H9 (cell line): ENCODE measurements around the gene FOS. TPM values are rescaled to one million over a fixed set of nuclear protein-coding genes. Genes with fewer than 3 reads are reported as not detected.
"Not testable (repeated sequence)": the region's sequence is repeated elsewhere in the genome, so short reads cannot be mapped to it uniquely, and the experiment has no call there.

Source experiments
- DNase-seq: peaks from one replicate; pipeline ENCODE4 v3.0.0-alpha.2; 2017
- H2AFZ ChIP-seq: one replicate; pipeline ENCODE4 v1.6.1; 2013; ENCODE audit warnings: mild to moderate bottlenecking, low read length, control low read depth, moderate library complexity
- H2AK5ac ChIP-seq: 2 replicates; pipeline ENCODE4 v1.6.1; 2013; ENCODE audit warnings: low read length, control low read depth, mixed read lengths; ENCODE audit not compliant: insufficient read length
- H2BK120ac ChIP-seq: one replicate; pipeline ENCODE4 v1.6.1; 2013; ENCODE audit warnings: low read depth, mild to moderate bottlenecking, low read length, control low read depth, inconsistent platforms; ENCODE audit not compliant: poor library complexity, severe bottlenecking
- H2BK12ac ChIP-seq: 2 replicates; pipeline ENCODE4 v1.6.1; 2013; ENCODE audit warnings: low read length, control low read depth, mixed read lengths, low read depth; ENCODE audit not compliant: insufficient read length
- H2BK15ac ChIP-seq: 2 replicates; pipeline ENCODE4 v1.6.1; 2013; ENCODE audit warnings: low read depth, low read length, control low read depth
- H2BK20ac ChIP-seq: one replicate; pipeline ENCODE4 v1.6.1; 2013; ENCODE audit warnings: low read depth, mild to moderate bottlenecking, low read length, control low read depth, inconsistent platforms; ENCODE audit not compliant: poor library complexity, severe bottlenecking
- H2BK5ac ChIP-seq: 2 replicates; pipeline ENCODE4 v1.6.1; 2013; ENCODE audit warnings: low read length, control low read depth, mixed read lengths; ENCODE audit not compliant: insufficient read length
- H3K14ac ChIP-seq: 2 replicates; pipeline ENCODE4 v1.6.1; 2013; ENCODE audit warnings: low read length, control low read depth; ENCODE audit not compliant: insufficient read depth
- H3K18ac ChIP-seq: 2 replicates; pipeline ENCODE4 v1.6.1; 2013; ENCODE audit warnings: low read depth, mild to moderate bottlenecking, mixed read lengths, low read length, control low read depth; ENCODE audit not compliant: insufficient read length
- H3K23ac ChIP-seq: 2 replicates; pipeline ENCODE4 v1.6.1; 2013; ENCODE audit warnings: low read length, control low read depth, mixed read lengths, low read depth; ENCODE audit not compliant: insufficient read length
- H3K23me2 ChIP-seq: 2 replicates; pipeline ENCODE4 v1.6.1; 2013; ENCODE audit warnings: low read depth, mild to moderate bottlenecking, mixed read lengths, low read length, control low read depth; ENCODE audit not compliant: insufficient read length, poor library complexity, severe bottlenecking
- H3K27ac ChIP-seq: 2 replicates; pipeline ENCODE4 v1.5.1; 2013; ENCODE audit warnings: low read length, control low read depth, mixed read lengths, low read depth; ENCODE audit not compliant: insufficient read length
- H3K27me3 ChIP-seq: 2 replicates; pipeline ENCODE4 v1.6.1; 2013; ENCODE audit warnings: low read length, control low read depth, inconsistent platforms; ENCODE audit not compliant: insufficient read depth
- H3K4ac ChIP-seq: 2 replicates; pipeline ENCODE4 v1.6.1; 2013; ENCODE audit warnings: low read depth, mild to moderate bottlenecking, control low read depth, inconsistent platforms, low read length, moderate library complexity
- H3K4me1 ChIP-seq: 2 replicates; pipeline ENCODE4 v1.6.1; 2013; ENCODE audit warnings: low read length, control low read depth, inconsistent platforms; ENCODE audit not compliant: insufficient read depth
- H3K4me2 ChIP-seq: 2 replicates; pipeline ENCODE4 v1.6.1; 2013; ENCODE audit warnings: low read length, control low read depth, mixed read lengths; ENCODE audit not compliant: insufficient read length, insufficient read depth
- H3K56ac ChIP-seq: 2 replicates; pipeline ENCODE4 v1.6.1; 2013; ENCODE audit warnings: low read depth, mild to moderate bottlenecking, mixed read lengths, low read length, control low read depth; ENCODE audit not compliant: insufficient read length
- H3K79me1 ChIP-seq: 2 replicates; pipeline ENCODE4 v1.6.1; 2013; ENCODE audit warnings: low read depth, mild to moderate bottlenecking, moderate library complexity, low read length, control low read depth, inconsistent platforms; ENCODE audit not compliant: insufficient read depth, poor library complexity, severe bottlenecking
- H3K79me2 ChIP-seq: 2 replicates; pipeline ENCODE4 v1.6.1; 2013; ENCODE audit warnings: low read length, control low read depth, inconsistent platforms; ENCODE audit not compliant: insufficient read depth
- H3K9ac ChIP-seq: 2 replicates; pipeline ENCODE4 v1.6.1; 2013; ENCODE audit warnings: low read length, control low read depth, mixed read lengths; ENCODE audit not compliant: insufficient read length; ENCODE audit errors: extremely low read depth
- H3K9me3 ChIP-seq: one replicate; pipeline ENCODE4 v1.6.1; 2013; ENCODE audit warnings: low read depth, low read length, inconsistent platforms; ENCODE audit not compliant: control insufficient read depth
- H3T11ph ChIP-seq: one replicate; pipeline ENCODE4 v1.6.1; 2013; ENCODE audit warnings: mild to moderate bottlenecking, low read length, control low read depth, inconsistent platforms
- H4K20me1 ChIP-seq: one replicate; pipeline ENCODE4 v1.6.1; 2013; ENCODE audit not compliant: control insufficient read depth, insufficient read length, insufficient read depth
- H4K5ac ChIP-seq: 2 replicates; pipeline ENCODE4 v1.6.1; 2013; ENCODE audit warnings: low read depth, mild to moderate bottlenecking, mixed read lengths, low read length, control low read depth; ENCODE audit not compliant: insufficient read length
- H4K8ac ChIP-seq: replicated peaks from 2 replicates; pipeline ENCODE4 v1.6.1; 2013; ENCODE audit warnings: low read length, control low read depth, mixed read lengths, low read depth; ENCODE audit not compliant: insufficient read length
- H4K91ac ChIP-seq: 2 replicates; pipeline ENCODE4 v1.6.1; 2013; ENCODE audit warnings: low read depth, mild to moderate bottlenecking, moderate library complexity, mixed read lengths, low read length, control low read depth; ENCODE audit not compliant: insufficient read length
- H3K27ac Mint-ChIP-seq, 3 experiments: 2 replicates in 2 of 3; 3 replicates in 1 of 3; pipeline ENCODE4 v1.8.0; 2020 to 2021; ENCODE audit warnings: mixed read lengths in 3 of 3, mild to moderate bottlenecking in 1 of 3, moderate library complexity in 1 of 3
- H3K27me3 Mint-ChIP-seq: 2 replicates; pipeline ENCODE4 v1.8.0; 2021; ENCODE audit warnings: low read depth, mild to moderate bottlenecking, moderate library complexity, mixed read lengths
- H3K36me3 Mint-ChIP-seq, 3 experiments: 2 replicates in 2 of 3; 3 replicates in 1 of 3; pipeline ENCODE4 v1.8.0; 2020 to 2021; ENCODE audit warnings: low read depth in 3 of 3, mixed read lengths in 3 of 3; ENCODE audit not compliant: insufficient read depth in 1 of 3
- H3K4me1 Mint-ChIP-seq, 2 experiments: 2 replicates each; pipeline ENCODE4 v1.8.0; 2020; ENCODE audit warnings: mixed read lengths in 2 of 2
- H3K4me3 Mint-ChIP-seq, 2 experiments: 2 replicates in 1 of 2; 3 replicates in 1 of 2; pipeline ENCODE4 v1.8.0; 2020 to 2021; ENCODE audit warnings: mild to moderate bottlenecking in 2 of 2, mixed read lengths in 2 of 2, moderate library complexity in 1 of 2
- H3K9me3 Mint-ChIP-seq, 2 experiments: 2 replicates in 1 of 2; 3 replicates in 1 of 2; pipeline ENCODE4 v1.8.0; 2020; ENCODE audit warnings: mild to moderate bottlenecking in 2 of 2, mixed read lengths in 2 of 2, moderate library complexity in 1 of 2
- WGBS: extraction: QIAGEN DNeasy Blood & Tissue Kit; methylation state at CpG from one replicate; pipeline ENCODE4 v1.1.7; 2013; ENCODE audit warnings: missing lambda C conversion rate, low lambda C conversion rate, mixed read lengths; ENCODE audit not compliant: insufficient read length; ENCODE audit errors: extremely low coverage; 5-methylcytosine and 5-hydroxymethylcytosine counted together
- total RNA-seq: library from RNA; stranded (reverse); gene quantifications from 2 replicates; pipeline ENCODE4 v1.2.1, GENCODE V29; 2021

FOS gene
- total RNA-seq, 1 experiment from 2014 or later, result 33.9 TPM

DNA sequence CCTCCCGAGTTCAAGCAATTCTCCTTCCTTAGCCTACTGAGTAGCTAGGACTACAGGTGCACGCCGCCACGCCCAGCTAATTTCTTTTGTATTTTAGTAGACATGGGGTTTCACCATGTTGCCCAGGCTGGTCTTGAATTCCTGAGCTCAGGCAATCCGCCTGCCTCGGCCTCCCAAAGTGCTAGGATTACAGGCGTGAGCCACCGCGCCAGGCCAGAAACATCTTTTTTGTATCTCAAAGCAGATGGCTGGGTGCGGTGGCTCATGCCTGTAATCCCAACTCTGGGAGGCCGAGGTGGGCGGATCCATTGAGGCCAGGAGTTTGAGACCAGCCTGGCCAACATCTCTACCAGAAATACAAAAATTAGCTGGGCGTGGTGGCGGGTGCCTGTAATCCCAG, 30.9 kb downstream of the FOS start:
- not testable (repeated sequence) for H3K79me1 ChIP-seq, H2AFZ ChIP-seq, H3K23ac ChIP-seq, H3K79me2 ChIP-seq, H3K9me3 ChIP-seq, H3K27me3 Mint-ChIP-seq, H3K36me3 Mint-ChIP-seq, H3K27ac ChIP-seq, H4K91ac ChIP-seq, H3K9ac ChIP-seq, H3K4me1 ChIP-seq, H3K27me3 ChIP-seq, H2AK5ac ChIP-seq, H2BK12ac ChIP-seq, H3K23me2 ChIP-seq, H2BK120ac ChIP-seq, H3K4me2 ChIP-seq, H3K4ac ChIP-seq, H3K56ac ChIP-seq, H3K27ac Mint-ChIP-seq, H4K5ac ChIP-seq, H4K8ac ChIP-seq, H2BK20ac ChIP-seq, H3K14ac ChIP-seq, H3K18ac ChIP-seq, H2BK15ac ChIP-seq, H3K9me3 Mint-ChIP-seq, DNase-seq, H2BK5ac ChIP-seq, H3T11ph ChIP-seq, H4K20me1 ChIP-seq, H3K4me3 Mint-ChIP-seq
- no CpG with 5 or more reads among the region's 14 CpGs for WGBS
- H3K4me1 Mint-ChIP-seq, result peaks cover 19 to 26% of the 10 kb centered on the region in 2 experiments
